ENCODE measurements around the gene GXYLT1.
"Not testable (repeated sequence)": the region's sequence is repeated elsewhere in the genome, so short reads cannot be mapped to it uniquely, and the experiment has no call there.

The GXYLT1 gene

DNA sequence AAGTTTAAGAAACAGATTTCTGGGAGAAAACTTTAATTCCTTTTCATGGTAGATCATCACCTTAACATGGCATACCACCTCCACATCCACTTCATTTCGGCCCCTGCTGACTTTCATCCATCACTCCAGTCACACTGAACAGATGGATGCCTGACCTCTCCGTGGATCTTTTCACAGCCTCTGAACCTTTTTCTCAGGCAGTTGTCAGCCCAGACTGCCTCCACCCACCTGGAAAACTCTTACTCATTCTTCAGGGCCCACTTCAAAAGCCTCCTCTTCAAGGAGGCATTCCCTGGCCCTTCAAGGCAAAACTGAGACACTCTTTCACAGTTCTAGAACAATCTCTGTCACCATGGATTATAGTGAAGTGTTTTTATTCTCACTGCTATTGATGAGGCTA is 52.9 kb downstream of the GXYLT1 start:
- peak; percentile 13 for DNase-seq

- peak; percentile 75 for DNase-seq
Measured at GRCh38 chr12:42090899-42091298, 53.8 kb downstream of the GXYLT1 start.

GRCh38 chr12:42086031-42086430 is 58.6 kb downstream of the GXYLT1 start:
- no peak for DNase-seq

- no peak for DNase-seq
Measured at GRCh38 chr12:42085594-42085993, 59.1 kb downstream of the GXYLT1 start.

GRCh38 chr12:42084522-42084921 is 60.2 kb downstream of the GXYLT1 start:
- no peak for DNase-seq

- DNase-seq, result no peak
Measured at GRCh38 chr12:42076976-42077375, 67.7 kb downstream of the GXYLT1 start.

- no peak for DNase-seq
Measured at GRCh38 chr12:42070036-42070435, 74.6 kb downstream of the GXYLT1 start.

GRCh38 chr12:42059127-42059526 is 85.5 kb downstream of the GXYLT1 start:
- no peak for DNase-seq

DNA sequence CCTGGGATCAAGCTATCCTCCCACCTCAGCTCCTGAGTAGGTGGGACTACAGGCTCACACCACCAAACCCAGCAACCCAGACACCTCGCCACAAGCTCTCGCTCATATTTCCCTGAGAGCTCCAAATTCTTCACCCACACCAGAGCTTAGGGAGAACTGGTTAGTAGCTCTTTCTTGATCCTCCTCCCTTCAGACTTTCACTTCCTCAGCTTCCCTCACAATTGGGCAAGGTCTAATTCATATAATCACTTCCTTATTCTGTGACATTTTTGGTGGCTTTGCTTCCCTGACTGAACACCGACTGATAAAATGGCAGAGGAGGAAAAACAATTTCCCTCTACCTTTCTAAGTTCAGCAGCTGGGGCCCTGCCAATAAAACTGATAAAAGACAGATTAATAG is 88.5 kb downstream of the GXYLT1 start:
- DNase-seq, result no peak

DNA sequence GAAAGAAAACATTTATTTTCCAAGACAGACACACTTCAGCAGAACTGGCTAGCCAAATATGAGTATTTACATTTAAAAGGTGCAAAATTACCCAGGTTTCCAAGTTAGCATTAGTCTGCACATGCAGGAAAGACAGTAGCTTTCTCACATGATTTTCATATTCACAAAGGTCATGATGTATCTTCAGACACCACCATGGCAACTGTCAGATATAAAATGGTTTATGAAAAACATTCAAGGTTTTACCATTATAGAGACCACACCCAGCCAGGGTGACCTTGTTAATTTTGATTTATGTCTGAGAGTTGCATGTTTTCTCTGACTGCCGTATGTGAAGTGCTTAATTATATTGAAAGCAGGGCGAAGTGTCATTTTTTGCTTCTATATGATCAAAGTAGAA is 91.2 kb downstream of the GXYLT1 start:
- DNase-seq, result no peak

GRCh38 chr12:42048980-42049379 is 95.7 kb downstream of the GXYLT1 start:
- DNase-seq, result not testable (repeated sequence)

GRCh38 chr12:42039577-42039976 is 105.1 kb downstream of the GXYLT1 start:
- DNase-seq, result peak; percentile 3

GRCh38 chr12:42039176-42039575 is 105.5 kb downstream of the GXYLT1 start:
- peak; percentile 88 for DNase-seq

- no peak for DNase-seq
Measured at GRCh38 chr12:42031847-42032564, 112.7 kb downstream of the GXYLT1 start.
